OCI-LY7 (cell line): ENCODE data around the gene PRR5L.

Source experiments
- EZH2phosphoT487 ChIP-seq: fragments of 200-600 bp; sonication (generic); IDR thresholded peaks from 2 replicates; pipeline ENCODE4 v1.6.1; 2018; ENCODE audit warnings: low read depth, borderline replicate concordance, mild to moderate bottlenecking, mixed run types, antibody characterized with exemption, low read length, moderate library complexity, mixed read lengths
- TF ChIP-seq, protein P1 (sequence below): fragments of 200-600 bp; sonication (generic); conservative IDR thresholded peaks from 2 replicates; pipeline ENCODE4 v1.5.1; 2014; ENCODE audit warnings: mild to moderate bottlenecking, antibody characterized with exemption, low read length, moderate library complexity, mixed read lengths

GRCh38 chr11:36394926-36395325 is 98.8 kb downstream of the PRR5L start:
- TF ChIP-seq, protein P1, sequence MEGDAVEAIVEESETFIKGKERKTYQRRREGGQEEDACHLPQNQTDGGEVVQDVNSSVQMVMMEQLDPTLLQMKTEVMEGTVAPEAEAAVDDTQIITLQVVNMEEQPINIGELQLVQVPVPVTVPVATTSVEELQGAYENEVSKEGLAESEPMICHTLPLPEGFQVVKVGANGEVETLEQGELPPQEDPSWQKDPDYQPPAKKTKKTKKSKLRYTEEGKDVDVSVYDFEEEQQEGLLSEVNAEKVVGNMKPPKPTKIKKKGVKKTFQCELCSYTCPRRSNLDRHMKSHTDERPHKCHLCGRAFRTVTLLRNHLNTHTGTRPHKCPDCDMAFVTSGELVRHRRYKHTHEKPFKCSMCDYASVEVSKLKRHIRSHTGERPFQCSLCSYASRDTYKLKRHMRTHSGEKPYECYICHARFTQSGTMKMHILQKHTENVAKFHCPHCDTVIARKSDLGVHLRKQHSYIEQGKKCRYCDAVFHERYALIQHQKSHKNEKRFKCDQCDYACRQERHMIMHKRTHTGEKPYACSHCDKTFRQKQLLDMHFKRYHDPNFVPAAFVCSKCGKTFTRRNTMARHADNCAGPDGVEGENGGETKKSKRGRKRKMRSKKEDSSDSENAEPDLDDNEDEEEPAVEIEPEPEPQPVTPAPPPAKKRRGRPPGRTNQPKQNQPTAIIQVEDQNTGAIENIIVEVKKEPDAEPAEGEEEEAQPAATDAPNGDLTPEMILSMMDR = no peak
- no peak for TF ChIP-seq EZH2phosphoT487
